ENCODE results near the gene LRRC23.
A peak's percentile ranks its signal among the peaks of the same experiment; 100 is the strongest.
"Not testable (repeated sequence)": the region's sequence is repeated elsewhere in the genome, so short reads cannot be mapped to it uniquely, and the experiment has no call there.

LRRC23 gene

DNA sequence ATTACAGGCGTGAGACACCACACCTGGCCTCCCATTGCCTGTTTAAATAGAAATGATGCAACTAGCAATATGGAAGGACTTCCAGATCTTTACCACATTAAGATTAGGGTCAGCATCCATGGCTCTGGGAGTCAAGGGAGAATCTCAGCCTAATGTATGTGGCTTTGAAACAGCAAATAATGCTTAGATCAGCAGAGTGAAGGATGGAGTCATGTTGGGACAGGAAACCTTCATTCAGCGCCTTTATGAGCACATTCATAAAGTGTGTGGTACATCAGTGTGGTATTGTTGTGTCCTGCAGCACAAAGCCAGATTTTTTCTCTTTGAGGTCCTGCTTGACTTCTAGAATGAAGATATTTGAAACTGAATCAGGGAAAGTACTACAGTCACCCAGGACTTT is 16.3 kb upstream of the LRRC23 start:
- in situ Hi-C loops (cut with HindIII; ENCODE audit: low sequenced_read_pairs) = no loop called here

DNA sequence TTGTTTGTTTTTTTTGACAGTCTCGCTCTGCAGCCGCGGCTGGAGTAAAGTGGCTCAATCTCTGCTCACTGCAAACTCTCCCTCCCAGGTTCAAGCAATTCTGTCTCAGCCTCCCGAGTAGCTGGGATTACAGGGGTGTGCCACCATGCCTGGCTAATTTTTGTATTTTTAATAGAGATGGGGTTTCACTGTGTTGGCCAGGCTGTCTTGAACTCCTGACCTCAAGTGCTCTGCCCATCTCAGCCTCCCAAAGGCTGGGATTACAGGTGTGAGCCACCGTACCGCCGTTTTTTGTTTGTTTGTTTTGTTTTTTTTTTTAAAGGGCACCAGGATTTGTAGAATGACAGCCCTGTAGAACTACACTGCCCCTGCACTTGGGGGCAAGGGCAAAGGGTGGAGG is 15.8 kb upstream of the LRRC23 start:
- H3K4me3 ChIP-seq (ENCODE audit: low read depth, low read length); in situ Hi-C loops (cut with HindIII; ENCODE audit: low sequenced_read_pairs); DNase-seq (ENCODE audit: low read depth): not testable (repeated sequence)

More for the DNA sequence above, 16.3 kb upstream of the LRRC23 start:
- TF ChIP-seq, protein P1, sequence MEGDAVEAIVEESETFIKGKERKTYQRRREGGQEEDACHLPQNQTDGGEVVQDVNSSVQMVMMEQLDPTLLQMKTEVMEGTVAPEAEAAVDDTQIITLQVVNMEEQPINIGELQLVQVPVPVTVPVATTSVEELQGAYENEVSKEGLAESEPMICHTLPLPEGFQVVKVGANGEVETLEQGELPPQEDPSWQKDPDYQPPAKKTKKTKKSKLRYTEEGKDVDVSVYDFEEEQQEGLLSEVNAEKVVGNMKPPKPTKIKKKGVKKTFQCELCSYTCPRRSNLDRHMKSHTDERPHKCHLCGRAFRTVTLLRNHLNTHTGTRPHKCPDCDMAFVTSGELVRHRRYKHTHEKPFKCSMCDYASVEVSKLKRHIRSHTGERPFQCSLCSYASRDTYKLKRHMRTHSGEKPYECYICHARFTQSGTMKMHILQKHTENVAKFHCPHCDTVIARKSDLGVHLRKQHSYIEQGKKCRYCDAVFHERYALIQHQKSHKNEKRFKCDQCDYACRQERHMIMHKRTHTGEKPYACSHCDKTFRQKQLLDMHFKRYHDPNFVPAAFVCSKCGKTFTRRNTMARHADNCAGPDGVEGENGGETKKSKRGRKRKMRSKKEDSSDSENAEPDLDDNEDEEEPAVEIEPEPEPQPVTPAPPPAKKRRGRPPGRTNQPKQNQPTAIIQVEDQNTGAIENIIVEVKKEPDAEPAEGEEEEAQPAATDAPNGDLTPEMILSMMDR (IDR thresholded peaks at IDR 0.05; ENCODE audit: low read depth, low read length, missing control alignments) = no peak
- DNase-seq (ENCODE audit: low read depth) = no peak
- no peak overlapping the region for H3K4me3 ChIP-seq (ENCODE audit: low read depth, low read length)

DNA sequence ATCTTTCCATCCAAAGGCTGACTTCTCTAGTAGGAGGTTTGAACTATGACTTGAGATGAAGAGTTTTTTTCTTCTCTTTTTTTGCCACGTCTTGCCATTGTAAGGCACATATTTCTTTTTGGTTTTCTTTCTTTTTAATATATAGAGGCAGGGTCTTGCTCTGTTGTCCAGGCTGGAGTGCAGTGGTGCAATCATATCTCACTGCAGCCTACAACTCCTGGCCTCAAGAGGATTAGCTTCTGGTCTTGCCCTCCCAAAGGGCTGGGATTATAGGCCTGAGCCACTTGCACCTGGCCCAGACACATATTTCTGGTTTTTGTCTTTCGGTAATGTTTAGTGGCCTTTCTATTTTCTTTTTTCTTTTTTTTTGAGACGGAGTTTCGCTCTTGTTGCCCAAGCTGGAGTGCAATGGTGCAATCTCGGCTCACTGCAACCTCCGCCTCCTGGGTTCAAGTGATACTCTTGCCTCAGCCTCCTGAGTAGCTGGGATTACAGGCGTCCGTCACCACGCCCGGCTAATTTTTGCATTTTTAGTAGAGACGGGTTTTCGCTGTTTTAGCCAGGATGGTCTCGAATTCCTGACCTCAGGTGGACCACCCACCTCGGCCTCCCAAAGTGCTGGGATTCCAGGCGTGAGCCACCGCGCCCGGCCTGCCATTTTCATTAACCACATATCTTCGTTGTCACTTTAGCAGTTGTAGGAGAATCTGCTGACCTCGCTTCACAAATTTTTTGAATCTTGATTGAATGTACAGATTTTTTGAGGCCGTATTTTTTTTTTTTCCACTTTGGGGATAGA is 14.6 kb upstream of the LRRC23 start:
- H3K4me3 ChIP-seq (ENCODE audit: low read depth, low read length); in situ Hi-C loops (cut with HindIII; ENCODE audit: low sequenced_read_pairs); DNase-seq (ENCODE audit: low read depth): not testable (repeated sequence)

DNA sequence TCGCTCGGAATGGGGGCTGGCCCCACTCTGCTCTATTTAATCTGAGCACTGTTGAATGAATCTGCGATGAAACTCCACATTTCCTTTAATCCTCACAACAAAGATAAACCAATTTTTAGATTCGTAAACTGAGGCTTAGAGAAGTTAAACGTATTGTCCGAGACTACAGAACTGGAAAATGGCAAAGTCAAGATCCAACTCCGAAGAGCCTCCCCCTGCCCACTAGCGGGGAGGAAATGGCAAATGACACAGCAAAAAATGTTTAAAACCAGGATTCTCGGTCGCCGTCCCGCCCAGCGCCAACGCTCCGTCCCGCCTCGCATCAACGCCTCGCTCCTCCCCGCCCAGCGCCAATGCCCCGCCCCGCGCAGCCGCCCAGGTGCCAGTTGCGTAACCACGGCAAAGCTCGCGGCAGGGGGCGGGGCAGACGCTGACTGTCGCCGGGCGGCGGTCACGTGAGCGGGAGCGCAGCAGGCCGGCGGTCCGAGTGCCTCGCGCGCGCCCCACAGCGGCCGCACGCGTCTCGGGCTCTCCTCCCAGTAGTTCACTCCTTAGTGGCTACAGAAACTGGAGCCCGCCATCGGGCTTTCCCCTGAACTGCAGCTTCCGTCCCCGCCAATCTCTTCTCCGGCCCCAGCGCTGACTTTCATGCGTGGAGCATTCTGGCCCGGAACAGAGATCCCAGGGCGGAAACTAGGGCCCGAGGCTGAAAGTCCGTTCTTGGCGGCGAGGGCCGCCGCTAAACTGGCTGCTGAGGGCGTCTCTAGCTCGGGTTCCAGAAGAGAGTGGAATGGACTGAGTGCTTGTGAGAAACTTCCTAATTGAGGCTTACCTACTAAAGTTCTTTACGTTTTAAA is 13.6 kb upstream of the LRRC23 start:
- peak; percentile 87 for DNase-seq (ENCODE audit: low read depth)
- peak overlapping the region; percentile 41 for H3K4me3 ChIP-seq (ENCODE audit: low read depth, low read length)
- in situ Hi-C loops (cut with HindIII; ENCODE audit: low sequenced_read_pairs) = no loop called here
- TF ChIP-seq, protein P1 (IDR thresholded peaks at IDR 0.05; ENCODE audit: low read depth, low read length, missing control alignments) = peak; percentile 75

DNA sequence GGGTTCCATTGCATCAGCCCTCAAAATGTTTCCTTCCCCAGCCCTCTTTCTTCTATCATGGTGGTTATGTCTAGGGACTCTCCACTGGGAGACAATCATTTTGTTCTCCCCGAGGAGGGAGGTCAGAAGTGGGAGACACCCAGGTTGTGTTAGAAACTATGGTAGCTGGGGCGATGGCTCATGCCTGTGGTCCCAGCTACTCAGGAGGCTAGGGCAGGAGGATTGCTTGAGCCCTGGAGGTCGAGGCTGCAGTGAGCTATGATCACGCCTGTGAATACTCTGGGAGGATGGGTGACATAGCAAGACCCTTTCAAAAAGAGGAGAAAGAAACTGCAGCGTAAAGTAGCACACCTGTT is 13.0 kb upstream of the LRRC23 start:
- H3K4me3 ChIP-seq (ENCODE audit: low read depth, low read length) = peak overlapping the region; percentile 41
- TF ChIP-seq, protein P1 (IDR thresholded peaks at IDR 0.05; ENCODE audit: low read depth, low read length, missing control alignments) = no peak
- in situ Hi-C loops (cut with HindIII; ENCODE audit: low sequenced_read_pairs) = no loop called here
- no peak for DNase-seq (ENCODE audit: low read depth)

DNA sequence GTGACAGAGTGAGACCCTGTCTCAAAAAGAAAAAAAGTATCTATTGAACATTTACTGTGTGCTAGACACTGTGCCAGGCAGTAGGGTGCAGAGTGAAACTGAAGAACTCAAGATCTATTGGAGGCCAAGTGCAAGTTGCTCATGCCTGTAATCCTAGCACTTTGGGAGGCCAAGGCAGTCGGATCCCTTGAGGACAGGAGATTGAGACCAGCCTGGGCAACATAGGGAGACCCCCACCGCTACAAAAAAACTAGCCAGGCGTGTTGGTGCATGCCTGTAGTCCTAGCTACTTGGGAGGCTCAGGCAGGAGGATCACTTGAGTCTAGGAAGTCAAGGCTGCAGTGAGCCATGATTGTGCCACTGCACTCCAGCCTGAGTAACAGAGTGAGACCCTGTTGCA is 11.9 kb upstream of the LRRC23 start:
- DNase-seq (ENCODE audit: low read depth); in situ Hi-C loops (cut with HindIII; ENCODE audit: low sequenced_read_pairs); H3K4me3 ChIP-seq (ENCODE audit: low read depth, low read length): not testable (repeated sequence)

DNA sequence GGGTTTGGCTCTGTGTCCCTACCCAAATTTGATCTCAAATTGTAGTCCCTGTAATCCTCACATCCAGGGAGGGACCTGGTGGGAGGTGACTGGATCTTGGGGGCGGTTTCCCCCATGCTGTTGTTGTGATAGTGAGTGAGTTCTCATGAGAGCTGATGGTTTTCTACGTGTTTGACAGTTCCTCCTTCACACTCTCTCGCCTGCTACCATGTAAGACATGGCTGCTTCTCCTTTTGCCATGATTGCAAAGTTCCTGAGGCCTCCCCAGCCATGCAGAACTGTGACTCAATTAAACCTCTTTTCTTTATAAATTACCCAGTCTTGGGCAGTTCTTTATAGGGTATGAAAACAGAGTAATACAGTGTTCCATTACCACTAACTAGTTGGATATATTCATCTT is 10.3 kb upstream of the LRRC23 start:
- in situ Hi-C loops (cut with HindIII; ENCODE audit: low sequenced_read_pairs) = no loop called here
- TF ChIP-seq, protein P1 (IDR thresholded peaks at IDR 0.05; ENCODE audit: low read depth, low read length, missing control alignments) = no peak
- no peak overlapping the region for H3K4me3 ChIP-seq (ENCODE audit: low read depth, low read length)
- DNase-seq (ENCODE audit: low read depth) = no peak

DNA sequence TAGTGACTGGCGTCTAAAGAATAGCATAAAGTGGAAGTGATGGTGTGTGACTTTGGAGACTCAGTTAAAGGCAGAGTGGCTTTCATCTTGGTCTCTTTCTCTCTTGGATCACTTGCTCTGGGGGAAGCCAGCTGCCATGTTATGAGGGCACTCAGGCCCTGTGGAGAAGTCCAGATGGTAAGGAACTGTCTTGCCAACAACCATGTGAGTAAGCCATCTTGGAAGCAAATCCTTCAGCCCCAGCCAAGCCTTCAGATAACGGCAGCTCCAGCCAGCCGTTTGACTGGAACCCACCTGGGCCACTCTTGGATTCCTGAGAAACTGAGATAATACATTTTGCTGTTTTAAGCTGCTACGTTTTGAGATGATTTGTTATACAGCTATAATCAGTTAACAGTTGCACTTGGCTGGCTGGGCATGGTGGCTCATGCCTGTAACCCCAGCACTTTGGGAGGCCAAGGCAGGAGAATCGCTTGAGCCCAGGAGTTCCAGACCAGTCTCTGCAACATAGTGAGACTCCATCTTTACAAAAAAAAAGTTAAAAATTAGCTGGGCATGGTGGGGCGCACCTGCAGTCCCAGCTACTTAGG is 7.7 kb upstream of the LRRC23 start:
- H3K4me3 ChIP-seq (ENCODE audit: low read depth, low read length) = no peak overlapping the region
- in situ Hi-C loops (cut with HindIII; ENCODE audit: low sequenced_read_pairs) = no loop called here
- DNase-seq (ENCODE audit: low read depth) = no peak
- TF ChIP-seq, protein P1 (IDR thresholded peaks at IDR 0.05; ENCODE audit: low read depth, low read length, missing control alignments) = no peak
